NCI-H1694 (cell line): Measurements from ENCODE around the gene NPIPB4.
A peak's percentile ranks its signal among the peaks of the same experiment; 100 is the strongest.
"Not testable (repeated sequence)": the region's sequence is repeated elsewhere in the genome, so short reads cannot be mapped to it uniquely, and the experiment has no call there.

Experiments used
- DNase-seq: peaks from one replicate; lab custom pipeline; 2025; lab: John Stamatoyannopoulos, UW

Gene NPIPB4

GRCh38 chr16:21857656-21858055 is at the start of gene NPIPB4:
NPIPB4 (minus strand) TSS chr16:21857756; CDS start chr16:21857378, 378 bp downstream.
- DNase-seq, result not testable (repeated sequence)

- DNase-seq, result not testable (repeated sequence)
Observed at GRCh38 chr16:21898998-21899397, 41.4 kb upstream of the NPIPB4 start.

GRCh38 chr16:21881988-21882387 is 24.4 kb upstream of the NPIPB4 start:
- not testable (repeated sequence) for DNase-seq

DNA sequence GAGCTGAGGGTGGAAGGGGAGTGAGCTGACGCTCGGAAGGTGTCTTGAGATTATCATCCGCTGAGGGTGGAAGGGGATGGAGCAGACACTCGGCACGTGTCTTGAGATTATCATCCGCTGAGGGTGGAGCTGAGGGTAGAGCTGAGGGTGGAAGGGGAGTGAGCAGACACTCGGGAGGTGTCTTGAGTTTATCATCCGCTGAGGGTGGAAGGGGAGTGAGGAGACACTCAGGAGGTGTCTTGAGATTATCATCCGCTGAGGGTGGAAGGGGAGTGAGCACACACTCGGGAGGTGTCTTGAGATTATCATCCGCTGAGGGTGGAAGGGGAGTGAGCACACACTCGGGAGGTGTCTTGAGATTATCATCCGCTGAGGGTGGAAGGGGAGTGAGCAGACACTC is 20.4 kb downstream of the NPIPB4 start:
- not testable (repeated sequence) for DNase-seq

DNA sequence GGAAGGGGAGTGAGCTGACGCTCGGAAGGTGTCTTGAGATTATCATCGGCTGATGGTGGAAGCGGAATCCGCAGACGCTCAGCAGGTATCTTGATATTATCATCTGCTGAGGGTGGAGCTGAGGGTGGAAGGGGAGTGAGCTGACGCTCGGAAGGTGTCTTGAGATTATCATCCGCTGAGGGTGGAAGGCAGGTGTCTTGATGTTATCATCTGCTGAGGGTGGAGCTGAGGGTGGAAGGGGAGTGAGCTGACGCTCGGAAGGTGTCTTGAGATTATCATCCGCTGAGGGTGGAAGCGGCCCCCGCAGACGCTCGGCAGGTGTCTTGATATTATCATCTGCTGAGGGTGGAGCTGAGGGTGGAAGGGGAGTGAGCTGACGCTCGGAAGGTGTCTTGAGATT is 21.2 kb downstream of the NPIPB4 start:
- not testable (repeated sequence) for DNase-seq

- DNase-seq, result not testable (repeated sequence)
Observed at GRCh38 chr16:21835747-21836146, 21.8 kb downstream of the NPIPB4 start.

- not testable (repeated sequence) for DNase-seq
Observed at GRCh38 chr16:21834211-21834610, 23.3 kb downstream of the NPIPB4 start.

DNA sequence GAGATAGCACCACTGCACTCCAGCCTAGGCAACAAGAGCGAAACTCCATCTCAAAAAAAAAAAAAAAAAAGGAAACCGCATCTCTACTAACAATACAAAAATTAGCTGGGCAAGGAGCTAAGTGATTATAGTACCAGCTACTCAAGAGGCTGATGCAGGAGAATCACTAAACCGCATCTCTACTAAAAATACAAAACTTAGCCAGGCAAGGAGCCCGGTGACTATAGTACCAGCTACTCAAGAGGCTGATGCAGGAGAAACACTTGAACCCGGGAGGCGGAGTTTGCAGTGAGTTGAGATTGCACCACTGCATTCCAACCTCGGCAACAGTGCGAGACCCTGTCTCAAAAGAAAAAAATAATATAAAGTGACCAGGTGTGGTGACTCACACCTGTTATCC is 27.6 kb downstream of the NPIPB4 start:
- not testable (repeated sequence) for DNase-seq

DNA sequence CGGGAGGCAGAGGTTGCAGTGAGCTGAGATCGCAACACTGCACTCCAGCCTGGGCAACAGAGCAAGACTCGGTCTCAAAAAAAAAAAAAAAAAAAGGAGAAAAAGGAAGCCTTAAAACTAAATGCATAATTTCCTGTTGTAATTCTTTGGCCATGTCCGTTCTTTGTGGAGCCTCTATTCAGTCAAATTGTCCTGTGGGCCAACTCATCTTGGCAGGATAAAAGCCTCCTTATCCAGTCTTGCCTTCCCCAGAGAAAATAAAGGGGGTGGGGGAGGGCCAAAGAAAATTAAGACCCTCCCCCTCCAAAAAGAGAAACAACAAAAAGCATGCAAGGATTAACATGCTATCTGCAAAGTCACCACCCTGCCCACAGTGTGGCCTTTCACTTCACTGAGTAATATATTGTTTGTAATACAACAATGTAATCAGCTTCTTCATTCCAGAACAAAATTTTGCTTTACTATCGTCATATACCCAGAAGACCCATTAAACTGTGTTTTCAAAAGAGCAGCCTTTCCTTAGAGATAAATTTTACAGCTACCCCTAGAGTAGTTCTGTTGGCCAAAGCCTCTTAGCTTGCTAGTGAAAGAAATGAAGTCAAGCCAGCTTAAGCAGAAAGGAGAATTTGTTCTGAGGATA is 31.4 kb downstream of the NPIPB4 start:
- DNase-seq, result not testable (repeated sequence)

GRCh38 chr16:21825526-21825925 is 32.0 kb downstream of the NPIPB4 start:
- not testable (repeated sequence) for DNase-seq

DNA sequence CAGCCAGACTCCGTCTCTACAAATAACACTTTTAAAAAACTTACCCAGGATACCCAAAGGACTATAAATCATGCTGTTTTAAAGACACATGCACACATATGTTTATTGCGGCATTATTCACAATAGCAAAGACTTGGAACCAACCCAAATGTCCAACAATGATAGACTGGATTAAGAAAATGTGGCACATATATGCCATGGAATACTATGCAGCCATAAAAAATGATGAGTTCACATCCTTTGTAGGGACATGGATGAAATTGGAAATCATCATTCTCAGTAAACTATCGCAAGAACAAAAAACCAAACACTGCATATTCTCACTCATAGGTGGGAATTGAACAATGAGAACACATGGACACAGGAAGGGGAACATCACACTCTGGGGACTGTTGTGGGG is 34.3 kb downstream of the NPIPB4 start:
- not testable (repeated sequence) for DNase-seq

GRCh38 chr16:21820908-21821465 is 36.6 kb downstream of the NPIPB4 start:
- DNase-seq, result not testable (repeated sequence)

- peak; percentile 21 for DNase-seq
Observed at GRCh38 chr16:21820028-21820907, 37.3 kb downstream of the NPIPB4 start.

GRCh38 chr16:21819617-21820016 is 37.9 kb downstream of the NPIPB4 start:
- DNase-seq, result not testable (repeated sequence)

GRCh38 chr16:21817012-21817411 is 40.5 kb downstream of the NPIPB4 start:
- DNase-seq, result not testable (repeated sequence)

- DNase-seq, result not testable (repeated sequence)
Observed at GRCh38 chr16:21815694-21816093, 41.9 kb downstream of the NPIPB4 start.

DNA sequence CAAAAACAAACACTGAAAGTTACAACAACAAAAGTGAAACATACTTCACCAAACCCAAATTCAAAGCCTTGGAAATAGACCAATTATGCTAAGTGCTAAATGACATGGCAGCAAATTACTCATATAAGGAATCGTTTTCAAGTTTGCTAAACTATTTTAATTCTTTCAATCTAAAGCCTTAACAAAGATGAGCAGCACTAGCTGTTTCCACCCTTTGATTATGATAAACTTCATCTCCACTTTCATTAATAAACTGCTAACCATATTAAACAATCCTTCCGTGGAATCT is 55.2 kb downstream of the NPIPB4 start:
- DNase-seq, result not testable (repeated sequence)

DNA sequence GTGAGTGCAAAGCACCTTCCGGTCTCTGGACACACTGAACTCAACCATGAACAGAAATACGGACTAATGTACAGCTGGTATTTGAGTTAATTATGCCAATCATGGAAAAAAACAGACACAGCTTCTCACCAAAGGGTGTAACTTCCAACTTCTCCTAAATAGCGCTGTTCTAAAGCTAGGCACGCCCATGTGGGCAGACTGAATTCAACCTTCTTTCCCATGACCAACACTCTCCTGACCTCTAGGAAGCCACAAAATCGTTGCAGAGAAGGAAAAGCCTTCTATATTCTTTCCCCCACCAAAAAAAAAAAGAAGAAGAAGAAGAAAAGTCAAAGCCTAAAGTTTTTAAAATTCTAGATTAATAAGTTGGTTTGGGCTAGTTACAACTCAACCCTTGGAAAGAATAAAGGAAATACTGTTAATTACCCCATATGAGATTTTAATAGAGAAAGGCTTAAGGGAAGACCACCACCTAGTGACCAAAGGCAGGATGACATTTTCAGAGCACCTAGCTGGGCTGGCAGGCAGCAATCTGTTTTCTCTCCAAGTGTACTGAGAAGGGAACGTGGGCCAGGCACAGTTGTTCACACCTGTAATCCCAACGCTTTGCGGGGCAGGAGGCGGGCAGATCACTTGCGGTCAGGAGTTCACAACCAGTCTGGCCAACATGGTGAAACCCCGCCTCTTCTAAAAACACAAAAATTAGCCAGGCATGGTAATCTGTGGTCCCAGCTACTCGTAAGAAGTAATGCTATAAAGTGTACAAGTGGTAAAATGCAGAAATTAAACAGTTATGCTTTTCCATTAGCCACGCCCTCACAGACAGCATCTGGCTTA is 55.8 kb downstream of the NPIPB4 start:
- peak; percentile 37 for DNase-seq

DNA sequence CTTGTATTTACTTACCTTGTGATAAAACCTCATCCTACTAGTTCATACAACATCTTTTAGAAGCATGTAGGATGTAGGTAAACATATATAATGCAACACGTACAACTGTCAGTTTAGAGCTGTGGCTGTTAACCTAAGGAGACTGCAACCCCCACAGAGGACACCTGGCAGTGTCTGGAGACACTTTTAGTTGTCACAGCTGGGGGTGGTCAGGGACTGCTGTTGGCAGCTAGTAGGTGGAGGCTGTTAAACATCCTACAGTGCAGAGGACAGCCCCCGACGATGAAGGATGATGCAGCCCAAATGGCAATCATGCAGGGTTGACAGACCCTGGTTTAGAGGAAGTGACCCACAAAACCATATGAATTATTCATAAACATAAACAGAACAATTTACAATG is 59.0 kb downstream of the NPIPB4 start:
- DNase-seq, result not testable (repeated sequence)

- DNase-seq, result not testable (repeated sequence)
Observed at GRCh38 chr16:21793310-21793709, 64.2 kb downstream of the NPIPB4 start.

DNA sequence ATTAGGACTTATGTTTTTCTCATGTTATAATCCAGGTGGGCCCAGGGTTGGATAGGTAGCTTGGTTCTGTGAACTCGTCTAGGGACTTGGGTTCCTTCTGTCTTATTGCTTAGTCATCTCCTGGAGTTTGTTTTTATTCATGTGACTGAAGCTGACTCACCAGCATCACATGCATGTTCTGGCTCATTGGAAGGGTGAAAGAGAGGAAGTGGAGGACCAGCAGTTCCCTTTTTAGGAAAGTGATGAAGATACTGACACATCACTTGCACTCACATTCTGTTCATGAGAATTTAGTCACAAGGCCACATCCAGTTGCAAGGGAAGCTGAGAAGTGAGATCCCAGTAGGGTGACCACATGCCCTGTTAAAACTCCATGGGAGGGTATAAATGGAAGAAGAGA is 67.0 kb downstream of the NPIPB4 start:
- not testable (repeated sequence) for DNase-seq
